NCI-H446 treated with DMSO at 0.1 percent for 48 hours (cell line): ENCODE measurements around the gene CARD11.

Source experiments
- DNase-seq: peaks from one replicate; lab custom pipeline; 2025; lab: John Stamatoyannopoulos, UW

CARD11 gene

DNA sequence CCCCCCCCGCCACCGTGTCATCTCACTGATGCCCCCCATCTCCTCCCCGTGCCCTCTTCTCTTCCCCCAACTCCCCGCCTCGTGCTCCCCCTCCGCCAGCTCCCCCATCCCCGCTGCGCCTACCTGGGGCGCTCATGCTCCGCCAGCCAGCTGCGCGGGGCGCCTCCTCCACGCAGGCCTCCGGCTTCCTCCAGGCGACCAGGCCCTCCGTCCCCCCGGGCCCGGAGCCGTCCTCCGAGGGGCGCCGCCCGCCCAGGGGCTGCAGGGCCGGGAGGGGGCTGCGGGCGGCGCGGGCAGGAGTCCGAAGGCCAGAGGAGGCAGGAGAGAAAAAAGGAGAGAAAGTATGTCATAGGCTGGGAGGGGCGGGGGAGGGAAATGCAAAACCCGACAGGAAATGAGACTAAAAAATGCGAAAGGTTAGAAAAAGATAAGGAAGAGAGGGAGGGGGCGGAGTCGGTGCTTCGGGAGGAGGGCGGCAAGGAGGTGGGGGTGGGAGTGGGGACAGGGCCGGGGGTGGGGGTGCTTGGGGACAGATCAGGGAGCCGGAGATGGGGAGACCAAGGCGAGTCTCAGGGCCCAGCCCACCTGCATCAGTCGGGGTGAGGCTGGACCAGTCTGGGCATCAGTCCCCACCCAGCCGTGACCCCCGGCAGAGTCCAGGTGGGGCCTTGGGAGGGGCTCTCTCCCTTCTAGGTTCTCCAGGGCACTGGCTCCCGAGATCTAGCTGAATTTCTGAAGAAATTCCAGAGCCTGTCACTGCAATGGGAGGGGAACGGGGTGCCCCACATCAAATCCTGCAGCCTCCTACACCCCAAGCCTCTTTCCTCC lies at the start of gene CARD11:
Gene CARD11 (minus strand): TSS at position 324 of the 828 bp plus-strand sequence. CDS start 85,361 bp downstream, outside the sequence.
- no peak for DNase-seq

- no peak for DNase-seq
Measured at GRCh38 chr7:3092468-3092867, 48.8 kb upstream of the CARD11 start.

DNA sequence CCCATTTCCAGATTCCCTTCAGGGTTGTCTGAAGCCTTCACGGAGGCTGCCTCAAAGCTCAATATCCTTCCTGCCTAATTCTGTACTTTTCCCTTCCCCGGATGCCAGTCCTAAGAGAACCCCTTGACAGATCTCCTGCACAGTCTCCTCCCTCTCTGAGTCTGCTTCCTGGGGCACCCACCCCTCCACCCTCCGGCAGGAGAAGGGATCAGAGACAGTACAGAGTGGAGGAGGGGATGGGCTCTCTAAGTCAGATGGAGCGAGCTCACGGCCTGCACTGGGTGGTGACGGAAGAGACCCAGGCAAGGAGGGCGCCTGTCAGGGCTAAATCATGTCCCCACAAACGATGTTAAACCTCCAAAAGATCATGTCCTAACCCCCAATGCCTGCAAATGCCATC lies 48.0 kb upstream of the CARD11 start:
- no peak for DNase-seq

GRCh38 chr7:3089493-3089892 lies 45.8 kb upstream of the CARD11 start:
- no peak for DNase-seq

DNA sequence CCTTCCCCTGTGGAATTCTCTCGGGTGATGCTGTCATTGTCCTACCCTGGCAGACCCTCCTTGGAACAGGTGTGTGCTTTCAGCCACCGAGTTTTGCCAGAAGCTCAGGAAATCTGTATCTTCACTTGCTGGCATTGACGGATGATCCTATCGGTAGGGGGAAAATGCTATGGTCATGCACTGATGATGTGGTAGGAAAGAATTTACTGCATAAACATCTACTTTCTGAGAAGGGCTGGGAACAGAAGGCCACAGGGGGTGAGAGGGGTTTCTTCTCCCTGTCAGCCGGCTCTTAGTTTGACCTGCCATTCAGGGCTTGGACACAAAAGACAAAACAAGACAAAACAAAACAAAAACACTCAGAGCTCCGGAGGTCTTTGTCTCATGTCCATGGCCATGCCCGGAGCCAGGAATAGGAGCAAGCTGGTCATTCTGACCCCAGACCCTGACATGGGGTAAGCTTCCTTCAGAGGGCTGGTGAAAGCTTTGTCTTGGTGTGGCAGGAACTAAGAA lies 43.6 kb upstream of the CARD11 start:
- no peak for DNase-seq

DNA sequence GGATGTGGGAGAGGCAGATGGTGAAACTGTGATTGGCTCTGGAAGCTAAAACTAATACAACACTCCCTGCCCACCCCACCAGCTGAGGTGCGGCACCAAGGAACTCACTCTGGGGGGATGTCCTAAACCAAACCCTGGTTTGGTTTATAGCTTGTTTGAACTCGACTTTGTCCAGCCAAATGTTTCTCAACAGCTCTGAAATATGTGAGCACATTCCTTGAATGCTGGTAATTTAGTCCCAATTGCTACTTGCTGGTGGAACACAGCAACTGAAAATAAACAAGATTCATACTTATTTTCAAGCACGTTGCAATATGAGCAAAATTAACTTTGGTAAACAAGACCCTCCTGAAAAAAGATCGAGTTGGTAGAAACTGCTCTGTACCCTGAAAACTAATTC lies 39.7 kb upstream of the CARD11 start:
- no peak for DNase-seq

DNA sequence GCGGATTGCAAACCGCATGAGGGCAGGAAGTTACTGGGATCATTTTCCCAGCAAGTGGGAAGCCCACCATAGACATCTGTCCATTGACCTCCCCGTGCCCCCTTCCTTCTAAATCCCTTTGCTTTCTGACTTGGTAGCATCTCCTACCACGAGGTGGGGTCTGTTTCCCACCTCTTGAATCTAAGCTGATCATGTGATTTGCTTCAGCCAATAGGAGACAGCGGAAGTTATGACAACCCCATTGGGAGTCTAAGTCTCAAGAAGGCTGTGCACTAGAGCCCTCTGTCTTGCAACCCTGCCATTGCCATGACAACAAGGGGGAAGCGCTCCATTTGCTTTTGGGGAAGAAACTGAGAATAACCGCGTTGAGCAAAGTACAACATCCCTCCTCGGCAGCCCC lies 39.2 kb upstream of the CARD11 start:
- no peak for DNase-seq

DNA sequence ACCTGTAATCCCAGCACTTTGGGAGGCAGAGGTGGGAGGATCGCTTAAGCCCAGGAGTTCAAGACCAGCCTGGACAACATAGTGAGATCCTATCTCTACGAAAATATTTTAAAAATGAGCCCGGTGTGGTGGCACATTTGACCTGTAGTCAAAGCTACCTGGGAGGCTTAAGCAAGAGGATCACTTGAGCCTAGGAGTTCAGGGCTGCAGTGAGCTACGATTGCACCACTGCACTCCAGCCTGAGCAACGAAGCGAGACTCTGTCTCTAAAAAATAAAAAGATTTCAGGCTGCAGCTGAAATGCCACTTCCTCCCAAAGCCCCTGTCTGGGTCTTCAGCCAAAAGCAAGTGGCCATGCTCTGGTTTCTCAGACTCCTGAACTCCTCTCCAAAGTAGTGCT lies 38.7 kb upstream of the CARD11 start:
- DNase-seq: no peak

GRCh38 chr7:3080106-3080505 lies 36.4 kb upstream of the CARD11 start:
- no peak for DNase-seq

- DNase-seq: no peak
Measured at GRCh38 chr7:3078514-3078913, 34.8 kb upstream of the CARD11 start.

DNA sequence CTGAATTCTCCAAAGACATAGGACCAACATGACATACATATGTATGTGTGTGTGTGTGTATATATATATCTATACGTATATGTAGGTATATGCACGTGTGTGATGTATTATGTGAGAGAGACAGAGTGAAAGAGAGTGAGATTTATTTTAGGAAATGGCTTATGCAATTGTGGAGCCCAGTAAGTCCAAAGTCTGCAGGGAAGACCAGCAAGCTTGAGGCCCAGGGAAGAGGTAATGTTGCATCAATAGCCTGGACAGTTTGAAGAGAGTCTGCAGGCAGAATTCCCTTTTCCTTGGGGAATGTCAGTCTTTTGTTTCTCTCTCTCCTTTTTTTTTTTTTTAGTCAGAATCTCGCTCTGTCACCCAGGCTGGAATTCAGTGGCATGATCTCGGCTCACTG lies 33.0 kb upstream of the CARD11 start:
- DNase-seq: no peak

- DNase-seq: no peak
Measured at GRCh38 chr7:3076163-3076562, 32.5 kb upstream of the CARD11 start.

DNA sequence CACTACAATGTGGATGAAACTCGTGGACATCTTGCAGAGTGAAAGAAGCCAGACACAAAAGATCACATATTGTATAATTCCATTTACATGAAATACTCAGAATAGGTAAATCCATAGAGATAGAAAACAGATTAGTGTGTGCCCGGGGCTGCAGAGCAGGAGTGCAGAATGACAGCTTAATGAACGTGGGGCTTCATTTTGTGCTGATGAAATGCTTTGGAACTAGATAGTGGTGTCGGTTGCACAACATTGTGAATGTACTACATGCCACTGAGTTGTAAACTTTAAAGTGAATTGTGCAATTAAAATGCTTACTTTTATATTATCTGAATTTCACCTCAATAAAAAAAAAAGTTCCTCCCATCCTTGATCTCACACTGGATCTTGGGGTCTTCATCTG lies 31.8 kb upstream of the CARD11 start:
- DNase-seq: no peak

- DNase-seq: no peak
Measured at GRCh38 chr7:3074459-3074821, 30.8 kb upstream of the CARD11 start.

- DNase-seq: no peak
Measured at GRCh38 chr7:3073763-3074458, 30.2 kb upstream of the CARD11 start.

GRCh38 chr7:3070908-3071307 lies 27.2 kb upstream of the CARD11 start:
- DNase-seq: no peak

DNA sequence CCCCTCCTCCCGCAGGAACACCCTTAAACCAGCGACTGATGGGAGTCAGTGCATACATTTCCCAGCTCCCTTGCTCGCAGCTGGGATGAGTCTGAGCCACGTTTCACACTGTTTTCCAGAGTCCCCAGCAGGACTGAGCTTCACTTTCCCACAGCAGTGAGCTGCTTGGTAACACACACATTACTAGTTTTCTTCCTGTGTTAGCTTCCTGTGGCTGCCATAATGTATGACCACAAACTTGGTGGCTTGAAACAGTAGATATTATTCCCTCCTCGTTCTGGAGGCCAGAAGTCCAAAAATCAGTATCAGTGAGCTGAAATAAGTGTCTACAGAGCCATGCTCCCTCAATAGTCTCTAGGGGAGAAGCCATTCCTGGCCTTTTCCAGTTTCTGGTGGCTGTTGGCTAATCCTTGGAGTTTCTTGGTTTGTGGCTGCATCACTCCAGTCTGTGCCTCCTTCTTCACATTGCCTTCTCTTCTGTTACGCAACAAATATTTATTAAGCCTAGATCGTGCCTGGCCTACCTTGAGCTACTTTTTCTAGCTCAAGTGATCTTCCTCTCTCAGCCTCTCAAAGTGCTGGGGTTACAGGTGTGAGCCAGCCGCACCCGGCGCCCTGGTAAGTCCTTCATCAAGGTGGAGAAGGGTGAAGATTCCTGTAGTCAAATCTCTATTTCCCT lies 26.2 kb upstream of the CARD11 start:
- DNase-seq: no peak

DNA sequence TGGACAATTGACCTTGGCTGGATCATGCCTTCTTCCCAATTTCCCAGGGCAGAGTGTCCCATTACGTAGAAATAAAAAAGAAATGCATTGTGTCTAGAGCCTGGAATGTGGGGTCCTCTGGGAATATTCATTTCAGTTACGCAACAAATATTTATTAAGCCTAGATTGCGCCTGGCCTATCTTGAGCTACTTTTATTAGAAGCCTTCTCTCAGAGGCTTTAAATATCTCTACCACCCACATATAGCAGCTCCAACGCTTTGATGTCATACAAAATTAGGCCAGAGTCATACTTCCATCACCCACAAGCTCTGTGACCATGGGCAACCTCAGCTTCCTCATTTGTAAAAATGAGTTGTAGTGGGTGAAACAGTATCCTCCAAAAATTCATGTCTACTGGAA lies 24.9 kb upstream of the CARD11 start:
- DNase-seq: no peak

DNA sequence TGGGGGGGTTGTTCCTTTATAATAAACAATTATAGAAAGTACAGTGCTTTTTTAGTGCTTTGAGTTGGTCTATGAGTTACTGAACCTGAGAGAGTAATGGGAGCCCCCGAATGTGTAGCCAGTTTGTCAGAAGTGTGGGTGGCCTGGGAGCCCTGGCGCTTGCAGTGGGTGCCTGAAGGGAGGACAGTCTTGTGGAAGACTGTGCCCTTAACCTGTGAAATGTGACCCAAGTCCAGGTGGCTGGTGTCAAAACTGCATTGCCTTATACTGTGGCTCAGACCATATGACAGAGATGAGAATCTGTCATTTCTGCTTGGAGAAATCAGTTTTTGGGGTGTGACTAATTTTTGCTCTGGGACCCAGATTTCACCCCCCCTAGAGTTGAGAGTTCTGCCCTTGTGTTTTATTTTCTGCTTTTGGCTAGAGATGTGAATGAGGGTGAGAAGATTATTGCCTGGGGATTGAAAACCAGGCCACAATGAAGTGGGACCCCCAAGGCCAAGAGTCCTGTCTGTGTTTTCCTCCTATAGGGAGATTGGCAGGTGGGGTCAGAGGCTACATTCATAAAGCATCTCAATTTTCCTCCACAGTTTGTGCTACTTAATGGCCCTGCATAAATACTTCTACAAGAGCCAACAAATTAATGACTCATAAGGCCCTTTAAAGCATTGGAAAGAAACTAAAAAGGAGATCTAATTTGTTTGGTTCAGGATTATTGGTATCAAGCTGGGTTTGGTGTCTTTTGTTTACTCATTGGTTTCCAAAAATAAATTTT lies 24.1 kb upstream of the CARD11 start:
- no peak for DNase-seq

DNA sequence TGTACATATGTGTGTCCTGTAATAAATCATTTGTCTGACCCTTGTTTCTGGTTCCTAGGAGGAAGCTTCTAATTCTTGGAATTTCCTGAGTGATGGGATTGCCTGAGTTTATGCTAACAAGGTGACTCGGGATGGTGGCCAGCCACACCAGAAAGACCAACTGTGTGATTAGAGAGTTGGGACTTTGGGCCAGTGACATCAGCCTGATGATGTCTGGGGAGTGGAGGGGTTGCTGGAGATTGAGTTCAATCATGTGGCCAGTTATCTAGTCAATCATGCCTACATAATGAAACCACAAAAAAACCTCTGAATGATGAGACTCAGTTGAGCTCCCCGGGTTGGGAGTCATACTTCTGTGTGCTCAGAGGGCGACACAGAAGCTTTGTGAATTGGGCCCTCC lies 23.5 kb upstream of the CARD11 start:
- DNase-seq: no peak

- no peak for DNase-seq
Measured at GRCh38 chr7:3066506-3066905, 22.8 kb upstream of the CARD11 start.

- no peak for DNase-seq
Measured at GRCh38 chr7:3065724-3066143, 22.1 kb upstream of the CARD11 start.
